Stimulated activated CD4-positive, alpha-beta T cell treated with anti-CD3 and anti-CD28 coated beads, TNF-alpha, amount 100 ng/mL, for 48 hours (primary cell): ENCODE results near the gene GATB.

Source experiments
- DNase-seq, 3 donors: peaks; one replicate each; pipeline ENCODE4 v3.0.0-alpha.2; 2020; ENCODE audit warnings: low read depth in 3 of 3

The GATB gene

DNA sequence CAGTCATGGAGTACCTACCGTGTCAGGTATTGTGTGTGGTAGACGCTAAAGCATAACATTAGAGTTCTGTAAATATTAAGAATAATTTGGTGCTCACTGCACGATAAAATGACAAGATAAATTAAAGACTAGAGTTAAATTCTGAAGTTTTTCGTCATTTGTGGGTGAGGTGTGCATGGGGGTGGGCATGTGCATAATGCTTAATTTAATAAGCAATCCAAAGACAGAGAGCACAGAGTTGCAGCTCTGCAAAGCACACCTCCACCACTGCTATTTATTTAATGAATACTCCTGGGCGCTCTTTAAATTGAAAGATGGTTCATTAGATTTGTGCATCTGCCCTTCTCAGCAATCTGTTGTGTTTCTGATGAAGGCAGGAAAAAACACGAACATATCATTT, 62.6 kb downstream of the GATB start:
- no peak for DNase-seq

GRCh38 chr4:151694961-151695720, 65.7 kb downstream of the GATB start:
- DNase-seq: no peak

- DNase-seq: no peak
Measured at GRCh38 chr4:151692821-151693673, 67.8 kb downstream of the GATB start.

DNA sequence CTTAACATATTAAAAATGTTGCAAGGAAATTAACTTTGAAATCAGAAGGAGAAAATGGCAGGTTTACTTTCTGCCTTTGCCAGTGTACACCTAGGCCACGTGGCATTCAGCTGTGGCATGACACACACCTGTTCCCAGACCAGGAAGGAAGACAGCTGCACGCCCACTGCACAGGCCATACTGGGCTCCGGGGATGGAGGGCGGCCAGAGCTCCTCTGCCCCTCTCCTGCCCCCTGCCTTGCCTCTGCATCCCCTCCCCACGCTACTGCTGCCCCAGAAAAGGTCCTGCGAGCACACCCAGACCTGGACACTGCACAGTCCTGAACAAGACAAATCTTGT, 68.4 kb downstream of the GATB start:
- DNase-seq: no peak

GRCh38 chr4:151691639-151692442, 69.0 kb downstream of the GATB start:
- no peak for DNase-seq

DNA sequence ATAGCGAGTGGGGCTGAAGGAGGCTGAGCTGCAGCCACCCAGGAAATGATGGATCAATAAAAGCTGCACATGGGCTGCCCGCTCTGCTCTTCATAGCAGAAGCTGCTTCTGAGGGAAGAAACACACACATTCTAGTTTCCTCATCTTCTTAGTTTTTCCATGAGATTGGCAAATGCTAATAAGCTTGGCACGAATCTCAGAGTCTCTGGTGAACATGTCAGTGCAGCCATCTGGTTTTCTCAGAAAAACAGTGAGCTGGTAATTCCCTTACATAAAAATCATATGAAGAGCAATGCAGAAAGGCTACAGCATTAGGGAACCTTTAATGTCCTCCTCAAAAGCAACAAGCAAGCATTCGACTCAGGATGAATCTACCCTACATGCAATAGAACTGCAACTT, 69.9 kb downstream of the GATB start:
- no peak for DNase-seq

DNA sequence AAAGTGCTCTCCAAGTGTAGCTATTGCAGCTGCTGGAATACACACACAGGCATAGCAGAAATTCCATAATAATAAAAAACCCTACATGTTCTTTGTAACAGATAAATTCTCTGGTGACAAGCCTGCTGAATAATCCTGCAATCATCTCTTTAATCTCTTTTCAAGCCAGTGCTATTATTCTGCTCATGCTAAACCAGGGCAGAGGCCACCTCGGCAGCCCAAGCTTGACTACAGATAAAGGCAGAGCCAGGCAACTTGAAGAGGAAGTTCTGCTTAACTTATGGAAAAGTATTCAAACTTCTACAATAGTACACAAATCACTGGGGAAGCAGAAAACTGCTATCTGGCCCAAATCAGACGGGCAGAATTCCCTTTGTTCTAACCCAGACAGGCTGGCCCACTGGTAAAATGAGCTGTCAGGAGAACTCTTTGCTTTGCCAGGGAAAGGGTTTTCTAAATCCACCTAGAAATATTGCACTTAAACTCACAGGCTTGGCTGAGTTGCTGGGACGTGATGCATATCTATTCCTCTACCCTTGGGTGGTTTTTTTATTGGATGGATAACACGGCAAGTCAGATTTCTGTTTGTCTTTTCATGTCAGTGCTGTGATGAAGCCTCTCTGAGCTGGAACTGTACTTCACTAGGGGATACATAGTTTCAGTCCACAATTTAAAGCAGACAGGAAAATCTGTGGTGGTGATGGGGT, 70.5 kb downstream of the GATB start:
- no peak for DNase-seq

GRCh38 chr4:151689211-151689991, 71.4 kb downstream of the GATB start:
- DNase-seq: no peak

DNA sequence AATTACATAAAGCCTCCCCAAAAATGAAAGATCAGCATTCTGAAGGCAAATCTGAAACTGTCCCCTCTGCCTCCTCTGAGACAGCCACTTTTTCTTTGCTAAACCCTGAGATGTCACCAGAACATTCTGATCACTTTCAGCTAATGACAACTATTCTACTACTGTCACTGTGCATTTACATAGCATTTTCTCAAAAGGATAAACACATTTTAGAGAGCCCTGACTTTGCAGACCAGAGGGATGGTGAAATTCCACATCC, 72.1 kb downstream of the GATB start:
- DNase-seq: no peak

GRCh38 chr4:151688003-151688784, 72.6 kb downstream of the GATB start:
- no peak for DNase-seq

DNA sequence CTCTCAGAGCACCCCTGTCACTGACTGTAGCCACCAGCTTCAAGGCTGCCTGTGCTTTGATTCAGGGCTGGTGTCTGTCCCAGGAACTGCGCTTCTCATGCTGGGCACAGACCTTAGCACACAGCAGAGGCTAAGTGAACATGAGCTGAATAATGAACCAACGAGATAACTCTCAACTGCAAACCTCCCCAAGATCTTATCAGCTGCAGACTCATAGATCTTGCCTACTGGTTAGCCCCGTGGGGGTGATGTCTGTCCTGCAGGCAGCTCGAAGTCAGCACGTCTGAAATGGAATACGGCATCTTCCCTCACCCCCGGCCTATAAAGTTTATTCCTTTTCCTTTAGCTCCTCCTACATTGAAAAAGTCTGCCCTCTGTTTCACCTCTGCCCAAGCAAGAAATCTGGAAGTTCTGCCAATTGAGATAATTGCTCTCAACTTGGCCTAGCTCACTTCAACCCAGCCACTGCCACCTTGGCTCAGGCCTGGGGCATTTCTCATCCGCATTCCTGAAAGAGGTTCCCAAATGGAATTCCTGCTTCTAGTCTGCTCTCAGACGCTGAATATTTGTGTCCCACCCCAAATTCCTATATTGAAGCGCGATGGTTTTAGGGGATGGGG, 73.7 kb downstream of the GATB start:
- no peak for DNase-seq

DNA sequence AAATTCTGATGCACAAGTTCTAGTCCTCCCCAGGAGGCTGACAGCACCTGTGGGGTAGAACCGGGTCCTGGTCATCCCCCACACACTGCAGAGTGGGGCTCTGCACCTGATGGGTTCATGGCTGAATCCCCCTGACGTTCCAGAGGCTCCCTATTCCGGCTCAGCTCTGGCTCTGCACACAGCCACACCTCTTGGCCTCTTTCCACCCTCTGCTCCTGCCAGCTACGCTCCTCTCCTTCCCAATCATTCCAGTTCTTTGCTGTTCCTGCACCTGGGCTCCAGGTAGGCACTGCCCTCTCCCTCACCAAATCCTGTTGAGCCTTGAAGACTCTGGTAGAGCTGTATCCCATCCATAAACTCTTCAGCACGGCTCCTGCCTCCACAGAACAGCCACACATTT, 75.5 kb downstream of the GATB start:
- no peak for DNase-seq

GRCh38 chr4:151681085-151681484, 79.7 kb downstream of the GATB start:
- DNase-seq: no peak

DNA sequence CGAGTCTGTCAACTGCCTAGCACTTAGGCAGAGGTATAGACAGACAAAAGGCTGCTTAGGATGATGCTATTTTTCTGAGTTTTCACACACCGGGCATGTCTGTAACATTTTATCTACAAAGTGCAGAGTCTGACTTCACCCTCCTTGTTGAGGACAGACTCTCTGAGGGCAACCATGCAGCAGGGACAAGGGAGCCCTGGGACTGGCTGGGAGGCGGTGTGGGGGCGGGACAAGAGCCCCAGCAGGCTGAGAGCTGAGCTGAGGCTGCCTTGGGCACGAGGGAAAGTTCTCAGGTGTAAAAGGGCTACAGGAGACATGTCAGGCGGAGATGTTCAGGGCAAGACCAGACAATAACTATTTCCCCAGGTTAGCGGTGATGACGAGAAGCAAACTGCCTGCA, 81.6 kb downstream of the GATB start:
- no peak for DNase-seq

- DNase-seq: no peak
Measured at GRCh38 chr4:151678048-151678872, 82.5 kb downstream of the GATB start.

DNA sequence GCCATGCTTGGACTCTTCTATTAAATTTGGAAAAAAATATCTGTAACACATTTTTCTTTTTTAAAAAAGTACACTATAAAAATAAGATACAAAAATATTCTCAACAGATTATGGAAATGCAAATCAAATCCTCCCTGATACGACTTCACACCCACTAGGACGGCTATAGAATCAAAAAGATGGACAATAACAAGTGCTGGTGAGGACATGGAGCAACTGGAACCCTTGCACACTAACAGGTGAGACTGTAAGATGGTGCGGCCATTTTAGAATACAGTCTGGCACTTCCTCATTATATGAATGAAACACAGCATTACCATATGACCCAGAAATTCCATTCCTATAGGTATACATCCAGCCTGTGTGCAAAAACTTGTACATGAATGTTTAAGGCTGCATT, 83.6 kb downstream of the GATB start:
- DNase-seq: no peak

GRCh38 chr4:151676301-151676700, 84.5 kb downstream of the GATB start:
- no peak for DNase-seq

- no peak for DNase-seq
Measured at GRCh38 chr4:151675411-151675971, 85.3 kb downstream of the GATB start.
